ENCODE measurements around the gene ACTL8.

Gene ACTL8

GRCh38 chr1:17862121-17862520 lies 107.0 kb downstream of the ACTL8 start:
- no peaks in the 10 kb centered on the region for H3K36me3 ChIP-seq (replicated peaks; ENCODE audit: low read depth, low read length)
- no peaks in the 10 kb centered on the region for H3K4me1 ChIP-seq (ENCODE audit: low read length)
- no peak overlapping the region for H3K4me3 ChIP-seq (ENCODE audit: low read length)
- no peaks in the 10 kb centered on the region for H3K79me2 ChIP-seq (ENCODE audit: low read length)
- H3K27ac ChIP-seq (ENCODE audit: low read length): no peak overlapping the region
- H2AFZ ChIP-seq (ENCODE audit: low read depth, low read length): no peak overlapping the region
- no peak overlapping the region for H3K9ac ChIP-seq (ENCODE audit: low read length)
- no peaks in the 10 kb centered on the region for H4K20me1 ChIP-seq (ENCODE audit: insufficient read depth, low read length)
- no peaks in the 10 kb centered on the region for H3K27me3 ChIP-seq (ENCODE audit: low read depth, low read length)
- H3K9me3 ChIP-seq (ENCODE audit: insufficient read depth, low read length): no peaks in the 10 kb centered on the region
- TF ChIP-seq EZH2phosphoT487 (IDR thresholded peaks at IDR 0.05; ENCODE audit: low read depth) (no peak), CTCF (IDR thresholded peaks at IDR 0.05; ENCODE audit: low read depth, low read length) (no peak)
- no peak overlapping the region for H3K4me2 ChIP-seq (ENCODE audit: low read length)

GRCh38 chr1:17865912-17866739 lies 111.0 kb downstream of the ACTL8 start:
- Histone ChIP-seq H3K79me2 (ENCODE audit: low read length) (no peaks in the 10 kb centered on the region), H3K36me3 (replicated peaks; ENCODE audit: low read depth, low read length) (no peaks in the 10 kb centered on the region), H3K4me3 (ENCODE audit: low read length) (no peak overlapping the region), H3K27me3 (ENCODE audit: low read depth, low read length) (no peaks in the 10 kb centered on the region), H2AFZ (ENCODE audit: low read depth, low read length) (no peak overlapping the region), H3K9ac (ENCODE audit: low read length) (no peak overlapping the region), H3K4me2 (ENCODE audit: low read length) (no peak overlapping the region), H3K4me1 (ENCODE audit: low read length) (no peaks in the 10 kb centered on the region), H3K9me3 (ENCODE audit: insufficient read depth, low read length) (no peaks in the 10 kb centered on the region), H3K27ac (ENCODE audit: low read length) (no peak overlapping the region), H4K20me1 (ENCODE audit: insufficient read depth, low read length) (no peaks in the 10 kb centered on the region)
- TF ChIP-seq CTCF (IDR thresholded peaks at IDR 0.05; ENCODE audit: low read depth, low read length): no peak
- no peak for TF ChIP-seq EZH2phosphoT487 (IDR thresholded peaks at IDR 0.05; ENCODE audit: low read depth)

- no peak overlapping the region for H3K27ac ChIP-seq (ENCODE audit: low read length)
- no peaks in the 10 kb centered on the region for H3K4me1 ChIP-seq (ENCODE audit: low read length)
- TF ChIP-seq CTCF (IDR thresholded peaks at IDR 0.05; ENCODE audit: low read depth, low read length): no peak
- no peak for TF ChIP-seq EZH2phosphoT487 (IDR thresholded peaks at IDR 0.05; ENCODE audit: low read depth)
- no peak overlapping the region for H3K9ac ChIP-seq (ENCODE audit: low read length)
- H3K4me2 ChIP-seq (ENCODE audit: low read length): no peak overlapping the region
- H3K36me3 ChIP-seq (replicated peaks; ENCODE audit: low read depth, low read length): no peaks in the 10 kb centered on the region
- H4K20me1 ChIP-seq (ENCODE audit: insufficient read depth, low read length): no peaks in the 10 kb centered on the region
- no peaks in the 10 kb centered on the region for H3K27me3 ChIP-seq (ENCODE audit: low read depth, low read length)
- H3K9me3 ChIP-seq (ENCODE audit: insufficient read depth, low read length): no peaks in the 10 kb centered on the region
- H3K79me2 ChIP-seq (ENCODE audit: low read length): no peaks in the 10 kb centered on the region
- H2AFZ ChIP-seq (ENCODE audit: low read depth, low read length): no peak overlapping the region
- no peak overlapping the region for H3K4me3 ChIP-seq (ENCODE audit: low read length)
Measured at GRCh38 chr1:17866740-17867029, 111.6 kb downstream of the ACTL8 start.

GRCh38 chr1:17867470-17867869 lies 112.3 kb downstream of the ACTL8 start:
- Histone ChIP-seq H3K27ac (ENCODE audit: low read length) (no peak overlapping the region), H3K4me2 (ENCODE audit: low read length) (no peak overlapping the region), H3K9ac (ENCODE audit: low read length) (no peak overlapping the region), H3K4me3 (ENCODE audit: low read length) (no peak overlapping the region), H2AFZ (ENCODE audit: low read depth, low read length) (no peak overlapping the region), H3K36me3 (replicated peaks; ENCODE audit: low read depth, low read length) (no peaks in the 10 kb centered on the region), H3K27me3 (ENCODE audit: low read depth, low read length) (no peaks in the 10 kb centered on the region), H3K79me2 (ENCODE audit: low read length) (no peaks in the 10 kb centered on the region), H4K20me1 (ENCODE audit: insufficient read depth, low read length) (no peaks in the 10 kb centered on the region), H3K9me3 (ENCODE audit: insufficient read depth, low read length) (no peaks in the 10 kb centered on the region), H3K4me1 (ENCODE audit: low read length) (no peaks in the 10 kb centered on the region)
- no peak for TF ChIP-seq CTCF (IDR thresholded peaks at IDR 0.05; ENCODE audit: low read depth, low read length)
- no peak for TF ChIP-seq EZH2phosphoT487 (IDR thresholded peaks at IDR 0.05; ENCODE audit: low read depth)
